Uterus (tissue), 2 donors: ENCODE data around the gene HOMER1.

Source experiments
- CTCF ChIP-seq, 4 experiments: fragments of 200-600 bp in 2 of 4; fragments of 450-650 bp in 2 of 4; sonication (generic) in 2 of 4; IDR thresholded peaks; one replicate each; pipeline ENCODE4 v1.5.1; 2016 to 2019; ENCODE audit warnings: antibody characterized with exemption in 4 of 4, mild to moderate bottlenecking in 2 of 4, moderate library complexity in 1 of 4
- POLR2A ChIP-seq, 2 donors: fragments of 450-650 bp; IDR thresholded peaks; one replicate each; pipeline ENCODE4 v1.6.1; 2016; ENCODE audit warnings: antibody characterized with exemption in 2 of 2, mild to moderate bottlenecking in 1 of 2, moderate library complexity in 1 of 2

GRCh38 chr5:79487251-79487650, 26.7 kb downstream of the HOMER1 start:
- TF ChIP-seq CTCF (IDR thresholded peaks at IDR 0.05) (no peak), POLR2A (IDR thresholded peaks at IDR 0.05) (no peak)
